Measurements from ENCODE around the gene DDX19B. TPM values are rescaled to one million over a fixed set of nuclear protein-coding genes. Genes with fewer than 3 reads are reported as not detected.

Gene DDX19B
- total and polyA plus RNA-seq, 9 of the 15 experiments (the other 6 are each of a cell fraction or from before 2014, with no cell fraction given), result 7.0 to 32.9 (median 19.3) TPM

DNA sequence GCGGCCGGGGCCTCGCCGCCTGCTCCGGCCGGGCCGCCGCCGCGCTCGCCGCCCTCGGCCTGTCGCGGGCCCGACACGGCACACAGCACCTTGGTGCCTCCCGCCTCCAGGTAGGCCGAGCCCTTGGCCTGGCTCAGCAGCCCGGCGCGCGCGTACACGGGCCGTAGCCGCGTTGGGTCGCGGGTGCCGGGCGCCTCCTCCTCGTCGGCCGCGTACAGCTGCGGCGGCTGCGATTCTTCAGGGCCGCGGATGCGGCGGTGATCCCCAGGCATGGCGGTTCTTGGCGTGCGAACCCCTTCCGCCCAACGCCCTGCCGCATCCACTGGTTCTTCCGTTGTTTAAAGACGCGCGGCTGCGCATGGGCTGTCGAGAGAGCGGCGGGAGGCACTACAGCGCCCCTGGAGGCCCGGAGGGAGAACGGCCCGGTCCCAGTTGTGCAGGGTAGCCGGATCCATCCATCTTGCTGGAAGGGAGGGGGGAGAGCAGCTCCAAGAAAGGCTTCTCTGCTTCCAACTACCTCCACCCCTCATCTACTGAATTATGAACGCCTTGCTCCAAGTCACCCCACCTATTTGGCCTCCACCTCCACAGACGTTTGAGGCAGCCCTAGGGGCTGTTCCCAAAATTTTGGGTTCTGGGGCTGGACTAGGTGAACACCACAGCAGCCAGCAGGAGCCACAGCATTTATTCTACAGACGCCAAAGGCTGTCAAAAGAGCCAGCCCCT lies 47.2 kb upstream of the DDX19B start, which contains the start of gene EXOSC6 (continued):
- TF ChIP-seq RBFOX2 (IDR thresholded peaks at IDR 0.05; ENCODE audit: low read depth, low read length) (peak; percentile 89), ZNF431 (CRISPR knock-in tag; IDR thresholded peaks at IDR 0.05) (peak; percentile 54; the same call in 1 of the 2 replicates), MYC (IDR thresholded peaks at IDR 0.05; ENCODE audit: low read depth, low read length) (peak; percentile 88), MYC (CRISPR knock-in tag; IDR thresholded peaks at IDR 0.05; ENCODE audit: borderline replicate concordance, low read depth) (0 out of 2 replicates have a peak, but pooled peaks have one; percentile 88), KLF10 (CRISPR knock-in tag; IDR thresholded peaks at IDR 0.05) (peak; percentile 10; the same call in 1 of the 2 replicates), RCOR1 (IDR thresholded peaks at IDR 0.05; ENCODE audit: borderline replicate concordance in 1 of 2, low read depth in 2 of 2, low read length in 2 of 2) (peak in 1 of 2 experiments; percentile 77; a peak in 1 of 4 replicates), NFE2L1 (tag; IDR thresholded peaks at IDR 0.05; ENCODE audit: borderline replicate concordance, low read depth) (no peak), ZBTB1 (CRISPR knock-in tag; IDR thresholded peaks at IDR 0.05; ENCODE audit: borderline replicate concordance, low read depth) (0 out of 2 replicates have a peak, but pooled peaks have one; percentile 44)
- TF ChIP-seq, protein P1, sequence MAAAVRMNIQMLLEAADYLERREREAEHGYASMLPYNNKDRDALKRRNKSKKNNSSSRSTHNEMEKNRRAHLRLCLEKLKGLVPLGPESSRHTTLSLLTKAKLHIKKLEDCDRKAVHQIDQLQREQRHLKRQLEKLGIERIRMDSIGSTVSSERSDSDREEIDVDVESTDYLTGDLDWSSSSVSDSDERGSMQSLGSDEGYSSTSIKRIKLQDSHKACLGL (CRISPR knock-in tag; IDR thresholded peaks at IDR 0.05; ENCODE audit: borderline replicate concordance, poor library complexity, severe bottlenecking), result no peak
- TF ChIP-seq, protein P2, sequence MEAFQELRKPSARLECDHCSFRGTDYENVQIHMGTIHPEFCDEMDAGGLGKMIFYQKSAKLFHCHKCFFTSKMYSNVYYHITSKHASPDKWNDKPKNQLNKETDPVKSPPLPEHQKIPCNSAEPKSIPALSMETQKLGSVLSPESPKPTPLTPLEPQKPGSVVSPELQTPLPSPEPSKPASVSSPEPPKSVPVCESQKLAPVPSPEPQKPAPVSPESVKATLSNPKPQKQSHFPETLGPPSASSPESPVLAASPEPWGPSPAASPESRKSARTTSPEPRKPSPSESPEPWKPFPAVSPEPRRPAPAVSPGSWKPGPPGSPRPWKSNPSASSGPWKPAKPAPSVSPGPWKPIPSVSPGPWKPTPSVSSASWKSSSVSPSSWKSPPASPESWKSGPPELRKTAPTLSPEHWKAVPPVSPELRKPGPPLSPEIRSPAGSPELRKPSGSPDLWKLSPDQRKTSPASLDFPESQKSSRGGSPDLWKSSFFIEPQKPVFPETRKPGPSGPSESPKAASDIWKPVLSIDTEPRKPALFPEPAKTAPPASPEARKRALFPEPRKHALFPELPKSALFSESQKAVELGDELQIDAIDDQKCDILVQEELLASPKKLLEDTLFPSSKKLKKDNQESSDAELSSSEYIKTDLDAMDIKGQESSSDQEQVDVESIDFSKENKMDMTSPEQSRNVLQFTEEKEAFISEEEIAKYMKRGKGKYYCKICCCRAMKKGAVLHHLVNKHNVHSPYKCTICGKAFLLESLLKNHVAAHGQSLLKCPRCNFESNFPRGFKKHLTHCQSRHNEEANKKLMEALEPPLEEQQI (IDR thresholded peaks at IDR 0.05), result peak; percentile 81
- TF ChIP-seq, protein P3, sequence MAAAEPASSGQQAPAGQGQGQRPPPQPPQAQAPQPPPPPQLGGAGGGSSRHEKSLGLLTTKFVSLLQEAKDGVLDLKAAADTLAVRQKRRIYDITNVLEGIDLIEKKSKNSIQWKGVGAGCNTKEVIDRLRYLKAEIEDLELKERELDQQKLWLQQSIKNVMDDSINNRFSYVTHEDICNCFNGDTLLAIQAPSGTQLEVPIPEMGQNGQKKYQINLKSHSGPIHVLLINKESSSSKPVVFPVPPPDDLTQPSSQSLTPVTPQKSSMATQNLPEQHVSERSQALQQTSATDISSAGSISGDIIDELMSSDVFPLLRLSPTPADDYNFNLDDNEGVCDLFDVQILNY (CRISPR knock-in tag; IDR thresholded peaks at IDR 0.05), result 0 out of 2 replicates have a peak, but pooled peaks have one; percentile 25
- TF ChIP-seq, protein P4, sequence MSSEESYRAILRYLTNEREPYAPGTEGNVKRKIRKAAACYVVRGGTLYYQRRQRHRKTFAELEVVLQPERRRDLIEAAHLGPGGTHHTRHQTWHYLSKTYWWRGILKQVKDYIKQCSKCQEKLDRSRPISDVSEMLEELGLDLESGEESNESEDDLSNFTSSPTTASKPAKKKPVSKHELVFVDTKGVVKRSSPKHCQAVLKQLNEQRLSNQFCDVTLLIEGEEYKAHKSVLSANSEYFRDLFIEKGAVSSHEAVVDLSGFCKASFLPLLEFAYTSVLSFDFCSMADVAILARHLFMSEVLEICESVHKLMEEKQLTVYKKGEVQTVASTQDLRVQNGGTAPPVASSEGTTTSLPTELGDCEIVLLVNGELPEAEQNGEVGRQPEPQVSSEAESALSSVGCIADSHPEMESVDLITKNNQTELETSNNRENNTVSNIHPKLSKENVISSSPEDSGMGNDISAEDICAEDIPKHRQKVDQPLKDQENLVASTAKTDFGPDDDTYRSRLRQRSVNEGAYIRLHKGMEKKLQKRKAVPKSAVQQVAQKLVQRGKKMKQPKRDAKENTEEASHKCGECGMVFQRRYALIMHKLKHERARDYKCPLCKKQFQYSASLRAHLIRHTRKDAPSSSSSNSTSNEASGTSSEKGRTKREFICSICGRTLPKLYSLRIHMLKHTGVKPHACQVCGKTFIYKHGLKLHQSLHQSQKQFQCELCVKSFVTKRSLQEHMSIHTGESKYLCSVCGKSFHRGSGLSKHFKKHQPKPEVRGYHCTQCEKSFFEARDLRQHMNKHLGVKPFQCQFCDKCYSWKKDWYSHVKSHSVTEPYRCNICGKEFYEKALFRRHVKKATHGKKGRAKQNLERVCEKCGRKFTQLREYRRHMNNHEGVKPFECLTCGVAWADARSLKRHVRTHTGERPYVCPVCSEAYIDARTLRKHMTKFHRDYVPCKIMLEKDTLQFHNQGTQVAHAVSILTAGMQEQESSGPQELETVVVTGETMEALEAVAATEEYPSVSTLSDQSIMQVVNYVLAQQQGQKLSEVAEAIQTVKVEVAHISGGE (CRISPR knock-in tag; IDR thresholded peaks at IDR 0.05), result peak; percentile 59 to 87 (median 62); a peak in 3 of 6 replicates
- TF ChIP-seq, protein P5, sequence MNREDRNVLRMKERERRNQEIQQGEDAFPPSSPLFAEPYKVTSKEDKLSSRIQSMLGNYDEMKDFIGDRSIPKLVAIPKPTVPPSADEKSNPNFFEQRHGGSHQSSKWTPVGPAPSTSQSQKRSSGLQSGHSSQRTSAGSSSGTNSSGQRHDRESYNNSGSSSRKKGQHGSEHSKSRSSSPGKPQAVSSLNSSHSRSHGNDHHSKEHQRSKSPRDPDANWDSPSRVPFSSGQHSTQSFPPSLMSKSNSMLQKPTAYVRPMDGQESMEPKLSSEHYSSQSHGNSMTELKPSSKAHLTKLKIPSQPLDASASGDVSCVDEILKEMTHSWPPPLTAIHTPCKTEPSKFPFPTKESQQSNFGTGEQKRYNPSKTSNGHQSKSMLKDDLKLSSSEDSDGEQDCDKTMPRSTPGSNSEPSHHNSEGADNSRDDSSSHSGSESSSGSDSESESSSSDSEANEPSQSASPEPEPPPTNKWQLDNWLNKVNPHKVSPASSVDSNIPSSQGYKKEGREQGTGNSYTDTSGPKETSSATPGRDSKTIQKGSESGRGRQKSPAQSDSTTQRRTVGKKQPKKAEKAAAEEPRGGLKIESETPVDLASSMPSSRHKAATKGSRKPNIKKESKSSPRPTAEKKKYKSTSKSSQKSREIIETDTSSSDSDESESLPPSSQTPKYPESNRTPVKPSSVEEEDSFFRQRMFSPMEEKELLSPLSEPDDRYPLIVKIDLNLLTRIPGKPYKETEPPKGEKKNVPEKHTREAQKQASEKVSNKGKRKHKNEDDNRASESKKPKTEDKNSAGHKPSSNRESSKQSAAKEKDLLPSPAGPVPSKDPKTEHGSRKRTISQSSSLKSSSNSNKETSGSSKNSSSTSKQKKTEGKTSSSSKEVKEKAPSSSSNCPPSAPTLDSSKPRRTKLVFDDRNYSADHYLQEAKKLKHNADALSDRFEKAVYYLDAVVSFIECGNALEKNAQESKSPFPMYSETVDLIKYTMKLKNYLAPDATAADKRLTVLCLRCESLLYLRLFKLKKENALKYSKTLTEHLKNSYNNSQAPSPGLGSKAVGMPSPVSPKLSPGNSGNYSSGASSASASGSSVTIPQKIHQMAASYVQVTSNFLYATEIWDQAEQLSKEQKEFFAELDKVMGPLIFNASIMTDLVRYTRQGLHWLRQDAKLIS (CRISPR knock-in tag; IDR thresholded peaks at IDR 0.05), result peak; percentile 48; the same call in 1 of the 2 replicates

Data from K562 (cell line).